HG03064 (cell line): ENCODE results near the gene GAS2L3.
"Not testable (repeated sequence)": the region's sequence is repeated elsewhere in the genome, so short reads cannot be mapped to it uniquely, and the experiment has no call there.

Source experiments
- ATAC-seq: cut with Tn5 transposase; IDR thresholded peaks from one replicate; pipeline ENCODE4 v1.9.1; 2021; ENCODE audit warnings: low read depth; ENCODE audit not compliant: unreplicated experiment

GAS2L3 gene

GRCh38 chr12:100572184-100572583 lies 1.3 kb upstream of the GAS2L3 start:
- no peak for ATAC-seq

- ATAC-seq: no peak
These were observed 947 bp downstream of the GAS2L3 start for GRCh38 chr12:100574187-100575074.

GRCh38 chr12:100576331-100577036 lies 3.0 kb downstream of the GAS2L3 start:
- no peak for ATAC-seq

GRCh38 chr12:100578923-100579322 lies 5.4 kb downstream of the GAS2L3 start:
- no peak for ATAC-seq

GRCh38 chr12:100579844-100580243 lies 6.4 kb downstream of the GAS2L3 start:
- no peak for ATAC-seq

GRCh38 chr12:100584256-100584655 lies 10.8 kb downstream of the GAS2L3 start:
- ATAC-seq: no peak

- ATAC-seq: no peak
These were observed 18.5 kb downstream of the GAS2L3 start for GRCh38 chr12:100591979-100592378.

GRCh38 chr12:100593490-100593889 lies 20.0 kb downstream of the GAS2L3 start:
- no peak for ATAC-seq

GRCh38 chr12:100601626-100602025 lies 28.1 kb downstream of the GAS2L3 start:
- no peak for ATAC-seq

GRCh38 chr12:100602997-100603396 lies 29.5 kb downstream of the GAS2L3 start:
- ATAC-seq: not testable (repeated sequence)

GRCh38 chr12:100608776-100609175 lies 35.3 kb downstream of the GAS2L3 start:
- ATAC-seq: no peak

GRCh38 chr12:100610666-100611430 lies 37.4 kb downstream of the GAS2L3 start:
- ATAC-seq: no peak

- ATAC-seq: no peak
These were observed 39.1 kb downstream of the GAS2L3 start for GRCh38 chr12:100612606-100613005.

GRCh38 chr12:100624571-100624970 lies 51.1 kb downstream of the GAS2L3 start:
- ATAC-seq: no peak

- ATAC-seq: no peak
These were observed 59.0 kb downstream of the GAS2L3 start for GRCh38 chr12:100632445-100632892.

GRCh38 chr12:100633082-100633785 lies 59.8 kb downstream of the GAS2L3 start:
- not testable (repeated sequence) for ATAC-seq

- no peak for ATAC-seq
These were observed 69.8 kb downstream of the GAS2L3 start for GRCh38 chr12:100643246-100643645.

- ATAC-seq: no peak
These were observed 73.4 kb downstream of the GAS2L3 start for GRCh38 chr12:100646896-100647295.

- no peak for ATAC-seq
These were observed 77.6 kb downstream of the GAS2L3 start for GRCh38 chr12:100651108-100651507.

GRCh38 chr12:100651694-100652093 lies 78.2 kb downstream of the GAS2L3 start:
- ATAC-seq: no peak
